Heart left ventricle (tissue), 13 donors: ENCODE measurements around the gene TENM3.

Experiments
- POLR2A ChIP-seq, 2 donors: fragments of 450-650 bp; IDR thresholded peaks; one replicate each; pipeline ENCODE4 v1.6.1; 2017; ENCODE audit warnings: antibody characterized with exemption in 2 of 2, mild to moderate bottlenecking in 2 of 2, moderate library complexity in 2 of 2
- TF ChIP-seq, protein P1 (sequence below), 12 donors: fragments of 200-600 bp; sonication (generic) in 4 of 12; IDR thresholded peaks; one replicate each; pipeline versions ENCODE4 v1.5.0 to v1.8.0; 2018 to 2022; ENCODE audit warnings: antibody characterized with exemption in 12 of 12, mild to moderate bottlenecking in 5 of 12
- donor health status: ischemic (EF 13 %, LVEDD 7.1; RV severe dilation, severe dysfunction).
- donor health status: DM: no; HTN: yes; CAD: no.
- donor health status: DM: no; HTN: no; CAD: no.
- donor health status: ischemic (EF 25% LVEDD 6.9; RV normal size, moderate dysfunction).
- donor health status: ischemic (EF 25% LVEDD 5.7; RV mildly dilated, moderate dysfunction).
- donor health status: ischemic (EF 35%, LVEDD 5.7; RV mildly dilated, moderate dysfunction).
- donor health status: nonischemic (EF 11% LVEDD 7.7; RV severe dilation, severe dysfunction).
- donor health status: DM: yes; HTN: yes; CAD: no.
- donor health status: PGD.
- donor health status: ischemic (EF 29% LVEDD 5.4; RV normal size, mild dysfunction).
- donor health status: nonischemic (EF 23%, LVEDD 6.1; RV moderate dilation, normal function).

DNA sequence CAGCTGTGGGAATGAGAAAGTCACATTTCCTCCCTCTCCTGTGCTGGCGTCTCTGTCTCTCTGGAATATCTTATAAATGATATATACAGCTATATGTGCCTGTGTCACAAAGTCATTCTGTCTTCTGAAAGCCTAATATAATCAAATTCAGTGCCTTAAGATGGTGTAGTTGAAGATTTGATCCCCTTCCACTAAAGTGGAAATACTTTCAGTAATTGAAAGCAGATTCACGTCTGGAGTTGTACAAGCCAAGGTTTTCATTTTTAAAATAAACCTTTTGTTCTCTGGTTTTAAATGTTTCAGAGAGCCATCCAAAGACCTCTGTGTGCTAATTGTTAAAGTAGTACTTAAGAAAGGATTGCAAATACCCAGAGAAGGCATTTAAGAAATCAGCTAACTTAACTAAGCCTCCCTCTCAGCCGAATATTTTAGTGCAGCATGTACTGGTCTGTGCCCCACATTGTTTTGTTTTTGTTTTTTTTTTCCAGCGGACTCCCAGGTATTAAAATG is 206.8 kb downstream of the TENM3 start:
- TF ChIP-seq, protein P1, sequence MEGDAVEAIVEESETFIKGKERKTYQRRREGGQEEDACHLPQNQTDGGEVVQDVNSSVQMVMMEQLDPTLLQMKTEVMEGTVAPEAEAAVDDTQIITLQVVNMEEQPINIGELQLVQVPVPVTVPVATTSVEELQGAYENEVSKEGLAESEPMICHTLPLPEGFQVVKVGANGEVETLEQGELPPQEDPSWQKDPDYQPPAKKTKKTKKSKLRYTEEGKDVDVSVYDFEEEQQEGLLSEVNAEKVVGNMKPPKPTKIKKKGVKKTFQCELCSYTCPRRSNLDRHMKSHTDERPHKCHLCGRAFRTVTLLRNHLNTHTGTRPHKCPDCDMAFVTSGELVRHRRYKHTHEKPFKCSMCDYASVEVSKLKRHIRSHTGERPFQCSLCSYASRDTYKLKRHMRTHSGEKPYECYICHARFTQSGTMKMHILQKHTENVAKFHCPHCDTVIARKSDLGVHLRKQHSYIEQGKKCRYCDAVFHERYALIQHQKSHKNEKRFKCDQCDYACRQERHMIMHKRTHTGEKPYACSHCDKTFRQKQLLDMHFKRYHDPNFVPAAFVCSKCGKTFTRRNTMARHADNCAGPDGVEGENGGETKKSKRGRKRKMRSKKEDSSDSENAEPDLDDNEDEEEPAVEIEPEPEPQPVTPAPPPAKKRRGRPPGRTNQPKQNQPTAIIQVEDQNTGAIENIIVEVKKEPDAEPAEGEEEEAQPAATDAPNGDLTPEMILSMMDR (IDR thresholded peaks at IDR 0.05) = no peak
- TF ChIP-seq POLR2A (IDR thresholded peaks at IDR 0.05) = no peak
